HFF-Myc (cell line): ENCODE measurements around the gene GATM.
"Not testable (repeated sequence)": the region's sequence is repeated elsewhere in the genome, so short reads cannot be mapped to it uniquely, and the experiment has no call there.

Experiments
- DNase-seq: peaks from one replicate; pipeline ENCODE4 v3.0.0-alpha.2; 2011; ENCODE audit warnings: low read depth; ENCODE audit errors: extremely low read depth
- H3K4me3 ChIP-seq: replicated peaks from 2 replicates; pipeline ENCODE4 v1.5.1; 2011; ENCODE audit warnings: low read depth, mild to moderate bottlenecking, control low read depth, low read length
- CTCF ChIP-seq: IDR thresholded peaks from 2 replicates; pipeline ENCODE4 v1.5.1; 2012; ENCODE audit warnings: mild to moderate bottlenecking, low read depth, low read length, control low read depth; ENCODE audit errors: missing control alignments

GATM gene

GRCh38 chr15:45371546-45371945, 6.8 kb downstream of the GATM start:
- TF ChIP-seq CTCF: no peak
- H3K4me3 ChIP-seq: no peak overlapping the region

GRCh38 chr15:45370042-45370441, 8.3 kb downstream of the GATM start:
- DNase-seq, H3K4me3 ChIP-seq: not testable (repeated sequence)

More at GRCh38 chr15:45371546-45371945, 6.8 kb downstream of the GATM start:
- no peak for DNase-seq

GRCh38 chr15:45367222-45367621, 11.1 kb downstream of the GATM start:
- DNase-seq, H3K4me3 ChIP-seq: not testable (repeated sequence)

- no peak for DNase-seq
- no peak overlapping the region for H3K4me3 ChIP-seq
- no peak for TF ChIP-seq CTCF
These were observed 14.1 kb downstream of the GATM start for GRCh38 chr15:45364271-45364670.

GRCh38 chr15:45363801-45364200, 14.5 kb downstream of the GATM start:
- TF ChIP-seq CTCF: no peak
- no peak overlapping the region for H3K4me3 ChIP-seq
- no peak for DNase-seq

GRCh38 chr15:45363334-45363733, 15.0 kb downstream of the GATM start:
- no peak overlapping the region for H3K4me3 ChIP-seq
- no peak for TF ChIP-seq CTCF
- no peak for DNase-seq

- no peak overlapping the region for H3K4me3 ChIP-seq
- no peak for TF ChIP-seq CTCF
- no peak for DNase-seq
These were observed 15.9 kb downstream of the GATM start for GRCh38 chr15:45362419-45362818.

- H3K4me3 ChIP-seq: no peak overlapping the region
- no peak for DNase-seq
- no peak for TF ChIP-seq CTCF
These were observed 16.5 kb downstream of the GATM start for GRCh38 chr15:45361878-45362277.
